Panc1 (cell line): ENCODE data around the gene THAP12.

Source experiments
- POLR2AphosphoS5 ChIP-seq: IDR thresholded peaks from 2 replicates; pipeline ENCODE4 v1.6.1; 2012; ENCODE audit warnings: mild to moderate bottlenecking, low read depth, low read length, moderate library complexity
- TCF7L2 ChIP-seq: IDR thresholded peaks from 2 replicates; pipeline ENCODE4 v1.6.1; 2011; ENCODE audit warnings: mild to moderate bottlenecking, low read depth, low read length, inconsistent platforms
- TF ChIP-seq, protein P1 (sequence below): fragments of 450-650 bp; IDR thresholded peaks from 2 replicates; pipeline ENCODE4 v1.5.1; 2017; ENCODE audit warnings: mild to moderate bottlenecking
- TF ChIP-seq, protein P2 (sequence below), 2 experiments: IDR thresholded peaks; 2 replicates each; pipeline ENCODE4 v1.6.1; 2011 to 2012; ENCODE audit warnings: low read depth in 2 of 2, control low read depth in 1 of 2, low read length in 1 of 2, mild to moderate bottlenecking in 1 of 2, moderate library complexity in 1 of 2; ENCODE audit not compliant: insufficient read depth in 1 of 2

DNA sequence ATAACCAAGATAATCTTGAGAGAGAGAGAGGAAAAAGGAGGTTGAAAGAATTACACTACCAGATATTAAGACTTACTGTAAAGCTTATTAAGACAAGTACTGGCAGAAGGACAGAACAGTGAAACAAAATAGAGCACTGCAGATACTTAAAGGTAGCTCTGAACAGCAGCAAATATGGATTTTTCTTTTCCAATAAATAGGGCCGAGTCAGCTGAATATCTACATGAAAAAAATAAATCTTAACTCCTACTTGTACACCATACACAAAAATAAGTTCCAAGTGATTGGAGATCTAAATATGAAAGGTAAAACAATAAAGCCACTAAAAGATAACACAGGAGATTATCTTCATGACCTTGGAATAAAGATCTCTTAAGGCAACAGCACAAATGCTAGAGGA is 12.4 kb downstream of the THAP12 start:
- TF ChIP-seq, protein P1, sequence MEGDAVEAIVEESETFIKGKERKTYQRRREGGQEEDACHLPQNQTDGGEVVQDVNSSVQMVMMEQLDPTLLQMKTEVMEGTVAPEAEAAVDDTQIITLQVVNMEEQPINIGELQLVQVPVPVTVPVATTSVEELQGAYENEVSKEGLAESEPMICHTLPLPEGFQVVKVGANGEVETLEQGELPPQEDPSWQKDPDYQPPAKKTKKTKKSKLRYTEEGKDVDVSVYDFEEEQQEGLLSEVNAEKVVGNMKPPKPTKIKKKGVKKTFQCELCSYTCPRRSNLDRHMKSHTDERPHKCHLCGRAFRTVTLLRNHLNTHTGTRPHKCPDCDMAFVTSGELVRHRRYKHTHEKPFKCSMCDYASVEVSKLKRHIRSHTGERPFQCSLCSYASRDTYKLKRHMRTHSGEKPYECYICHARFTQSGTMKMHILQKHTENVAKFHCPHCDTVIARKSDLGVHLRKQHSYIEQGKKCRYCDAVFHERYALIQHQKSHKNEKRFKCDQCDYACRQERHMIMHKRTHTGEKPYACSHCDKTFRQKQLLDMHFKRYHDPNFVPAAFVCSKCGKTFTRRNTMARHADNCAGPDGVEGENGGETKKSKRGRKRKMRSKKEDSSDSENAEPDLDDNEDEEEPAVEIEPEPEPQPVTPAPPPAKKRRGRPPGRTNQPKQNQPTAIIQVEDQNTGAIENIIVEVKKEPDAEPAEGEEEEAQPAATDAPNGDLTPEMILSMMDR: no peak
- no peak for TF ChIP-seq TCF7L2
- TF ChIP-seq, protein P2, sequence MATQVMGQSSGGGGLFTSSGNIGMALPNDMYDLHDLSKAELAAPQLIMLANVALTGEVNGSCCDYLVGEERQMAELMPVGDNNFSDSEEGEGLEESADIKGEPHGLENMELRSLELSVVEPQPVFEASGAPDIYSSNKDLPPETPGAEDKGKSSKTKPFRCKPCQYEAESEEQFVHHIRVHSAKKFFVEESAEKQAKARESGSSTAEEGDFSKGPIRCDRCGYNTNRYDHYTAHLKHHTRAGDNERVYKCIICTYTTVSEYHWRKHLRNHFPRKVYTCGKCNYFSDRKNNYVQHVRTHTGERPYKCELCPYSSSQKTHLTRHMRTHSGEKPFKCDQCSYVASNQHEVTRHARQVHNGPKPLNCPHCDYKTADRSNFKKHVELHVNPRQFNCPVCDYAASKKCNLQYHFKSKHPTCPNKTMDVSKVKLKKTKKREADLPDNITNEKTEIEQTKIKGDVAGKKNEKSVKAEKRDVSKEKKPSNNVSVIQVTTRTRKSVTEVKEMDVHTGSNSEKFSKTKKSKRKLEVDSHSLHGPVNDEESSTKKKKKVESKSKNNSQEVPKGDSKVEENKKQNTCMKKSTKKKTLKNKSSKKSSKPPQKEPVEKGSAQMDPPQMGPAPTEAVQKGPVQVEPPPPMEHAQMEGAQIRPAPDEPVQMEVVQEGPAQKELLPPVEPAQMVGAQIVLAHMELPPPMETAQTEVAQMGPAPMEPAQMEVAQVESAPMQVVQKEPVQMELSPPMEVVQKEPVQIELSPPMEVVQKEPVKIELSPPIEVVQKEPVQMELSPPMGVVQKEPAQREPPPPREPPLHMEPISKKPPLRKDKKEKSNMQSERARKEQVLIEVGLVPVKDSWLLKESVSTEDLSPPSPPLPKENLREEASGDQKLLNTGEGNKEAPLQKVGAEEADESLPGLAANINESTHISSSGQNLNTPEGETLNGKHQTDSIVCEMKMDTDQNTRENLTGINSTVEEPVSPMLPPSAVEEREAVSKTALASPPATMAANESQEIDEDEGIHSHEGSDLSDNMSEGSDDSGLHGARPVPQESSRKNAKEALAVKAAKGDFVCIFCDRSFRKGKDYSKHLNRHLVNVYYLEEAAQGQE (IDR thresholded peaks at IDR 0.05; ENCODE audit: insufficient read depth in 1 of 2, low read depth in 2 of 2, low read length in 1 of 2): no peak
- TF ChIP-seq POLR2AphosphoS5: no peak
